DOHH2 (cell line): Measurements from ENCODE around the gene ZNF236.

Source experiments
- CTCF ChIP-seq: fragments of 200-600 bp; sonication (generic); IDR thresholded peaks from one replicate; pipeline ENCODE4 v1.5.1; 2014; ENCODE audit warnings: antibody characterized with exemption, mild to moderate bottlenecking, low read depth, low read length; ENCODE audit not compliant: poor library complexity, severe bottlenecking
- EZH2phosphoT487 ChIP-seq: fragments of 200-600 bp; sonication (generic); IDR thresholded peaks from 2 replicates; pipeline ENCODE4 v1.6.1; 2017; ENCODE audit warnings: borderline replicate concordance, mild to moderate bottlenecking, antibody characterized with exemption, low read length, moderate library complexity, mixed read lengths

GRCh38 chr18:76821356-76821874 lies 942 bp upstream of the ZNF236 start:
- TF ChIP-seq CTCF = no peak
- TF ChIP-seq EZH2phosphoT487 = no peak
